IPS-15b (cell line): Measurements from ENCODE around the gene CFHR1.
"Not testable (repeated sequence)": the region's sequence is repeated elsewhere in the genome, so short reads cannot be mapped to it uniquely, and the experiment has no call there.

Experiments
- H3K27me3 ChIP-seq: one replicate; pipeline ENCODE4 v1.6.1; 2013; ENCODE audit warnings: low read length; ENCODE audit not compliant: control insufficient read depth, insufficient read depth
- H3K36me3 ChIP-seq: one replicate; pipeline ENCODE4 v1.6.1; 2013; ENCODE audit warnings: low read length; ENCODE audit not compliant: control insufficient read depth, insufficient read depth
- H3K4me1 ChIP-seq: one replicate; pipeline ENCODE4 v1.6.1; 2013; ENCODE audit warnings: mild to moderate bottlenecking, low read length; ENCODE audit not compliant: control insufficient read depth, insufficient read depth
- H3K4me3 ChIP-seq: one replicate; pipeline ENCODE4 v1.5.1; 2013; ENCODE audit warnings: low read depth, low read length
- H3K9ac ChIP-seq: one replicate; pipeline ENCODE4 v1.6.1; 2013; ENCODE audit warnings: low read depth, mild to moderate bottlenecking, low read length
- H3K9me3 ChIP-seq: one replicate; pipeline ENCODE4 v1.6.1; 2013; ENCODE audit warnings: mild to moderate bottlenecking, low read length; ENCODE audit not compliant: control insufficient read depth, insufficient read depth

Gene CFHR1

GRCh38 chr1:196819531-196819930 lies at the start of gene CFHR1:
TSS of gene CFHR1 (plus strand) at chr1:196819731. CDS start at chr1:196819845, 114 bp downstream.
- not testable (repeated sequence) for H3K9me3 ChIP-seq, H3K27me3 ChIP-seq, H3K36me3 ChIP-seq, H3K9ac ChIP-seq, H3K4me3 ChIP-seq, H3K4me1 ChIP-seq

- H3K4me1 ChIP-seq, H3K4me3 ChIP-seq: not testable (repeated sequence)
Measured at GRCh38 chr1:196769823-196770222, 49.7 kb upstream of the CFHR1 start.

GRCh38 chr1:196773713-196774112 lies 45.8 kb upstream of the CFHR1 start:
- H3K4me3 ChIP-seq, result no peak overlapping the region
- no peaks in the 10 kb centered on the region for H3K27me3 ChIP-seq
- no peak overlapping the region for H3K9ac ChIP-seq
- no peaks in the 10 kb centered on the region for H3K36me3 ChIP-seq
- no peaks in the 10 kb centered on the region for H3K9me3 ChIP-seq
- no peaks in the 10 kb centered on the region for H3K4me1 ChIP-seq

More at GRCh38 chr1:196769823-196770222, 49.7 kb upstream of the CFHR1 start:
- H3K36me3 ChIP-seq, H3K9ac ChIP-seq, H3K27me3 ChIP-seq, H3K9me3 ChIP-seq: not testable (repeated sequence)

GRCh38 chr1:196774175-196774574 lies 45.4 kb upstream of the CFHR1 start:
- H3K27me3 ChIP-seq, result no peaks in the 10 kb centered on the region
- no peak overlapping the region for H3K4me3 ChIP-seq
- H3K9ac ChIP-seq, result no peak overlapping the region
- no peaks in the 10 kb centered on the region for H3K36me3 ChIP-seq
- no peaks in the 10 kb centered on the region for H3K9me3 ChIP-seq
- H3K4me1 ChIP-seq, result no peaks in the 10 kb centered on the region

- Histone ChIP-seq H3K27me3 (no peaks in the 10 kb centered on the region), H3K4me3 (no peak within 1 kb of the TSS)
Measured at GRCh38 chr1:196774603-196775002, 44.9 kb upstream of the CFHR1 start, which contains the start of gene CFHR3. TSS of gene CFHR3 (plus strand) at chr1:196774840. CDS start at chr1:196774887, 47 bp downstream.

GRCh38 chr1:196777603-196778002 lies 41.9 kb upstream of the CFHR1 start:
- H3K4me1 ChIP-seq, result no peaks in the 10 kb centered on the region
- H3K9ac ChIP-seq, result no peak overlapping the region
- H3K9me3 ChIP-seq, result no peaks in the 10 kb centered on the region
- no peak overlapping the region for H3K4me3 ChIP-seq
- no peaks in the 10 kb centered on the region for H3K36me3 ChIP-seq
- no peaks in the 10 kb centered on the region for H3K27me3 ChIP-seq

More at GRCh38 chr1:196774603-196775002, 44.9 kb upstream of the CFHR1 start, which contains the start of gene CFHR3:
- H3K4me1 ChIP-seq, result no peaks in the 10 kb centered on the region
- H3K9ac ChIP-seq, result no peak within 1 kb of the TSS
- H3K36me3 ChIP-seq, result no peaks in the 10 kb centered on the region
- no peaks in the 10 kb centered on the region for H3K9me3 ChIP-seq

- no peaks in the 10 kb centered on the region for H3K27me3 ChIP-seq
- H3K4me1 ChIP-seq, result no peaks in the 10 kb centered on the region
- H3K4me3 ChIP-seq, result no peak overlapping the region
- no peak overlapping the region for H3K9ac ChIP-seq
- no peaks in the 10 kb centered on the region for H3K9me3 ChIP-seq
- H3K36me3 ChIP-seq, result no peaks in the 10 kb centered on the region
Measured at GRCh38 chr1:196779093-196779492, 40.4 kb upstream of the CFHR1 start.

GRCh38 chr1:196791252-196791651 lies 28.3 kb upstream of the CFHR1 start:
- H3K4me3 ChIP-seq, H3K36me3 ChIP-seq, H3K27me3 ChIP-seq, H3K4me1 ChIP-seq, H3K9me3 ChIP-seq, H3K9ac ChIP-seq: not testable (repeated sequence)

- H3K4me3 ChIP-seq, H3K36me3 ChIP-seq, H3K9me3 ChIP-seq, H3K27me3 ChIP-seq, H3K9ac ChIP-seq, H3K4me1 ChIP-seq: not testable (repeated sequence)
Measured at GRCh38 chr1:196794103-196794502, 25.4 kb upstream of the CFHR1 start.

- no peaks in the 10 kb centered on the region for H3K4me1 ChIP-seq
Measured at GRCh38 chr1:196797891-196798290, 21.6 kb upstream of the CFHR1 start.

GRCh38 chr1:196801920-196802319 lies 17.6 kb upstream of the CFHR1 start:
- H3K4me3 ChIP-seq, H3K36me3 ChIP-seq, H3K9me3 ChIP-seq, H3K4me1 ChIP-seq, H3K27me3 ChIP-seq, H3K9ac ChIP-seq: not testable (repeated sequence)

More at GRCh38 chr1:196797891-196798290, 21.6 kb upstream of the CFHR1 start:
- H3K9ac ChIP-seq, result no peak overlapping the region
- H3K9me3 ChIP-seq, result no peaks in the 10 kb centered on the region
- no peaks in the 10 kb centered on the region for H3K27me3 ChIP-seq
- no peaks in the 10 kb centered on the region for H3K36me3 ChIP-seq
- H3K4me3 ChIP-seq, result no peak overlapping the region

- no peaks in the 10 kb centered on the region for H3K27me3 ChIP-seq
- H3K36me3 ChIP-seq, result no peaks in the 10 kb centered on the region
- no peak overlapping the region for H3K9ac ChIP-seq
- H3K9me3 ChIP-seq, result no peaks in the 10 kb centered on the region
- H3K4me1 ChIP-seq, result no peaks in the 10 kb centered on the region
- H3K4me3 ChIP-seq, result no peak overlapping the region
Measured at GRCh38 chr1:196808529-196809235, 10.8 kb upstream of the CFHR1 start.
